GM23338 (cell line): ENCODE data around the gene CDC25B. TPM values are rescaled to one million over a fixed set of nuclear protein-coding genes. Genes with fewer than 3 reads are reported as not detected.

ENCODE experiments used
- ATAC-seq: fragments of 200-7000 bp; cut with Tn5 transposase; 3 replicates; pipeline ENCODE4 v1.9.1; 2020
- DNase-seq: peaks from one replicate; pipeline ENCODE4 v3.0.0-alpha.2; 2015; ENCODE audit warnings: low spot score
- H2AFZ ChIP-seq: fragments of 200-600 bp; sonication (generic); 2 replicates; pipeline ENCODE4 v1.8.0; 2016; ENCODE audit warnings: antibody characterized with exemption, mild to moderate bottlenecking, moderate library complexity
- H3F3A ChIP-seq: fragments of 200-600 bp; sonication (generic); replicated peaks from 2 replicates; pipeline ENCODE4 v1.8.0; 2017; ENCODE audit warnings: antibody characterized with exemption, mixed run types, low read depth
- H3K27ac ChIP-seq: fragments of 200-600 bp; sonication (generic); 2 replicates; pipeline ENCODE4 v1.6.1; 2016; ENCODE audit warnings: low read depth
- H3K27me3 ChIP-seq: fragments of 200-600 bp; sonication (generic); 2 replicates; pipeline ENCODE4 v1.8.0; 2016; ENCODE audit warnings: mild to moderate bottlenecking, mixed run types, moderate library complexity; ENCODE audit not compliant: insufficient read depth
- H3K36me3 ChIP-seq: fragments of 200-600 bp; sonication (generic); 2 replicates; pipeline ENCODE4 v1.8.0; 2016; ENCODE audit warnings: mild to moderate bottlenecking; ENCODE audit not compliant: insufficient read depth
- H3K4me1 ChIP-seq: fragments of 200-600 bp; sonication (generic); 2 replicates; pipeline ENCODE4 v1.8.0; 2016; ENCODE audit warnings: mild to moderate bottlenecking, moderate library complexity; ENCODE audit not compliant: insufficient read depth
- H3K4me2 ChIP-seq: fragments of 200-600 bp; sonication (generic); 2 replicates; pipeline ENCODE4 v1.7.1; 2017; ENCODE audit warnings: mixed run types
- H3K4me3 ChIP-seq: fragments of 200-600 bp; sonication (generic); 2 replicates; pipeline ENCODE4 v1.6.1; 2016; ENCODE audit warnings: mixed run types
- H3K79me2 ChIP-seq: fragments of 200-600 bp; sonication (generic); replicated peaks from 2 replicates; pipeline ENCODE4 v1.8.0; 2017; ENCODE audit warnings: mild to moderate bottlenecking; ENCODE audit not compliant: insufficient read depth
- H3K9me2 ChIP-seq: fragments of 200-600 bp; sonication (generic); 2 replicates; pipeline ENCODE4 v1.8.0; 2017; ENCODE audit not compliant: insufficient read depth
- H4K20me1 ChIP-seq: fragments of 200-600 bp; sonication (generic); replicated peaks from 2 replicates; pipeline ENCODE4 v1.8.0; 2017; ENCODE audit warnings: mild to moderate bottlenecking; ENCODE audit not compliant: insufficient read depth
- H3K27ac Mint-ChIP-seq: 2 replicates; pipeline ENCODE4 v1.8.0; 2020; ENCODE audit warnings: inconsistent platforms, mild to moderate bottlenecking, moderate library complexity, mixed read lengths
- H3K27me3 Mint-ChIP-seq: 3 replicates; pipeline ENCODE4 v1.8.0; 2022; ENCODE audit warnings: low read depth, mild to moderate bottlenecking, moderate library complexity, mixed read lengths, inconsistent platforms; ENCODE audit not compliant: insufficient read depth, poor library complexity
- H3K36me3 Mint-ChIP-seq: 3 replicates; pipeline ENCODE4 v1.8.0; 2021; ENCODE audit warnings: low read depth, mild to moderate bottlenecking, inconsistent platforms, moderate library complexity, mixed read lengths
- H3K4me1 Mint-ChIP-seq: 3 replicates; pipeline ENCODE4 v1.8.0; 2020; ENCODE audit warnings: mild to moderate bottlenecking, inconsistent platforms, mixed read lengths
- H3K4me3 Mint-ChIP-seq: 3 replicates; pipeline ENCODE4 v1.8.0; 2021; ENCODE audit warnings: moderate library complexity, mild to moderate bottlenecking, inconsistent platforms, mixed read lengths
- H3K9me3 Mint-ChIP-seq: 3 replicates; pipeline ENCODE4 v1.8.0; 2020; ENCODE audit warnings: moderate library complexity, mild to moderate bottlenecking, inconsistent platforms, mixed read lengths
- EZH2 ChIP-seq: fragments of 200-600 bp; sonication (generic); IDR thresholded peaks from one replicate; pipeline ENCODE4 v1.8.0; 2017; ENCODE audit warnings: antibody characterized with exemption, mild to moderate bottlenecking, low read depth; ENCODE audit not compliant: unreplicated experiment
- EZH2phosphoT487 ChIP-seq: fragments of 200-600 bp; sonication (generic); IDR thresholded peaks from one replicate; pipeline ENCODE4 v1.8.1; 2018; ENCODE audit warnings: antibody characterized with exemption; ENCODE audit not compliant: unreplicated experiment
- JUNB ChIP-seq: IDR thresholded peaks from one replicate; pipeline ENCODE4 v1.6.1; 2016; ENCODE audit warnings: antibody characterized with exemption; ENCODE audit not compliant: unreplicated experiment
- NANOG ChIP-seq: IDR thresholded peaks from 2 replicates; pipeline ENCODE4 v1.6.1; 2016; ENCODE audit warnings: antibody characterized with exemption, borderline replicate concordance
- POLR2AphosphoS5 ChIP-seq: IDR thresholded peaks from 2 replicates; pipeline ENCODE4 v1.6.1; 2016; ENCODE audit warnings: antibody characterized with exemption, low read depth
- STAT1 ChIP-seq: IDR thresholded peaks from one replicate; pipeline ENCODE4 v1.6.1; 2016; ENCODE audit warnings: antibody characterized with exemption; ENCODE audit not compliant: unreplicated experiment
- ZNF114 ChIP-seq: fragments of 250-450 bp; sonication (Bioruptor Pico); IDR thresholded peaks from 2 replicates; pipeline ENCODE4 v1.5.0; 2020; ENCODE audit warnings: mild to moderate bottlenecking, moderate library complexity
- ZNF331 ChIP-seq: fragments of 250-450 bp; sonication (Bioruptor Pico); IDR thresholded peaks from 2 replicates; pipeline ENCODE4 v1.5.0; 2020; ENCODE audit warnings: low read depth, mild to moderate bottlenecking, moderate library complexity
- long read RNA-seq: library from polyadenylated mRNA; unstranded; transcript quantifications from one replicate; pipeline ENCODE4 v2.0.0, GENCODE V29; 2020; ENCODE audit not compliant: unreplicated experiment
- polyA plus RNA-seq: library from polyadenylated mRNA; unstranded; fragments of >200 nt; fragmentation: Nextera tagmentation; extraction: Ambion mirVana; gene quantifications from 2 replicates; pipeline ENCODE4 v1.2.1, GENCODE V29; 2016
- total RNA-seq: library from RNA; depleted of rRNA; stranded (reverse); fragments of >200 nt; shearing (Covaris generic); gene quantifications from 2 replicates; pipeline ENCODE4 v1.2.3, GENCODE V29; 2014; rRNA removed
- TF ChIP-seq, protein P1 (sequence below), 2 experiments: fragments of 200-600 bp in 1 of 2; sonication (generic) in 1 of 2; conservative IDR thresholded peaks; 2 replicates each; pipeline versions ENCODE4 v1.5.1 to v1.6.1; 2016 to 2017; ENCODE audit warnings: antibody characterized with exemption in 2 of 2, low read depth in 2 of 2, mild to moderate bottlenecking in 2 of 2, moderate library complexity in 1 of 2
- TF ChIP-seq, protein P2 (sequence below): IDR thresholded peaks from one replicate; pipeline ENCODE4 v1.6.1; 2018; ENCODE audit warnings: antibody characterized with exemption; ENCODE audit not compliant: unreplicated experiment
- TF ChIP-seq, protein P3 (sequence below): fragments of 250-450 bp; sonication (Bioruptor Pico); IDR thresholded peaks from 2 replicates; pipeline ENCODE4 v1.5.0; 2020; ENCODE audit warnings: mild to moderate bottlenecking, moderate library complexity
- TF ChIP-seq, protein P4 (sequence below): IDR thresholded peaks from 2 replicates; pipeline ENCODE4 v1.6.1; 2016; ENCODE audit warnings: antibody characterized with exemption

The CDC25B gene
- total RNA-seq (19.9 and 33.0 TPM in 2 replicates), polyA plus RNA-seq (9.8 and 10.5 TPM in 2 replicates)
- long read RNA-seq, partial matches to known transcripts: 1 of 3 reads
- long read RNA-seq, other reads (novel, unspliced or antisense): 1 of 3 reads

DNA sequence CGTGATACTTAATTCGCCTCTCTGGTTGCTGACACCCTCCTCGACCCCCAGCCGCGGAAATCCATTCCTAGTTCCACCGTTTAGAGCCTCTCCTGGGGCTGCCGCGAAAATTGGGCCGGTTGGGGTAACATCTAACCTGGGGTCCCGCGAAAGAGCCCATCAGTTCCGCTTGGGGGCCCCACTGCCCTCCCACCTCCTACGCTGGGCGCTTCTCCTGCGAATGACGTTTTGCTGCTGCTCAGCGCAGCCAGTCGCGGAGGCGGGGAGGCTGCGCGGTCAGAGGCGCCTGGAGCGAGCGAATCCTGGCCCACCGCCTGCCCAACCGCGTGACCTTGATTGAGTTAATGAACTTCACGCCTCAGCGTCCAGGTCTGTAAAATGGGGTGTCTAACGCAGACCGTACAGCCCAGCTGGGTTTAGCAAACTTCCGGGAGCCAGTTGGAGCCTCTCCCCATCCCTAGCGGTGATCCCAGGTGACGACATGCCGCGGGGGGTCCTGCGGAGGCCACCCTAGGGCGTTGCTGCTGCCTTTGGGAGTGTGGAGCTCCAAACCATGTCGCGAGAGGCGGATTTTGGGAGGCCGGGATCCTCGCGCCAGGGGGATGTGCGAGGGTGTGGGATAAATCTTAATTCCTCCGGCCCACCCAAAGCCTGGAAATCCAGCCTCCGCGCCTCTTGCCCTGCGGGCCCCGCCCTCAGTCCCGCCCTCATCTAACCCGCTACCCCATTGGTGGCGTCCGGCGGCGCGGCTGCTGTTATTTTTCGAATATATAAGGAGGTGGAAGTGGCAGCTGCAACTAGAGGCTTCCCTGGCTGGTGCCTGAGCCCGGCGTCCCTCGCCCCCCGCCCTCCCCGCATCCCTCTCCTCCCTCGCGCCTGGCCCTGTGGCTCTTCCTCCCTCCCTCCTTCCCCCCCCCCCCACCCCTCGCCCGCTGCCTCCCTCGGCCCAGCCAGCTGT is at the start of gene CDC25B:
Gene CDC25B, plus strand, starts transcription at position 800 of the 958 bp plus-strand sequence. CDS start 222 bp downstream, outside the sequence.
- H3K36me3 ChIP-seq: no peaks in the 10 kb centered on the region
- DNase-seq (peak; percentile 96), ATAC-seq (peak; percentile 56)
- Mint-ChIP-seq H3K4me1 (peaks cover 41% of the 10 kb centered on the region), H3K4me3 (peak within 1 kb of the TSS; percentile 86), H3K9me3 (no peaks in the 10 kb centered on the region), H3K27ac (peak within 1 kb of the TSS; percentile 72), H3K27me3 (peaks cover 29% of the 10 kb centered on the region), H3K36me3 (peaks cover 7% of the 10 kb centered on the region; the same call in 2 of the 3 replicates)
- H3F3A ChIP-seq: peaks cover 17% of the 10 kb centered on the region; the same call in 1 of the 2 replicates
- H3K4me2 ChIP-seq: peak within 1 kb of the TSS; percentile 91
- H4K20me1 ChIP-seq: no peaks in the 10 kb centered on the region
- no peaks in the 10 kb centered on the region for H3K79me2 ChIP-seq
- H3K4me1 ChIP-seq: peaks cover 39% of the 10 kb centered on the region
- H3K27ac ChIP-seq: peak within 1 kb of the TSS; percentile 42; the same call in 1 of the 2 replicates
- peak within 1 kb of the TSS; percentile 68 for H3K4me3 ChIP-seq
- no peaks in the 10 kb centered on the region for H3K9me2 ChIP-seq
- H3K27me3 ChIP-seq: no peaks in the 10 kb centered on the region
- H2AFZ ChIP-seq: peak within 1 kb of the TSS; percentile 99
- TF ChIP-seq, protein P1, sequence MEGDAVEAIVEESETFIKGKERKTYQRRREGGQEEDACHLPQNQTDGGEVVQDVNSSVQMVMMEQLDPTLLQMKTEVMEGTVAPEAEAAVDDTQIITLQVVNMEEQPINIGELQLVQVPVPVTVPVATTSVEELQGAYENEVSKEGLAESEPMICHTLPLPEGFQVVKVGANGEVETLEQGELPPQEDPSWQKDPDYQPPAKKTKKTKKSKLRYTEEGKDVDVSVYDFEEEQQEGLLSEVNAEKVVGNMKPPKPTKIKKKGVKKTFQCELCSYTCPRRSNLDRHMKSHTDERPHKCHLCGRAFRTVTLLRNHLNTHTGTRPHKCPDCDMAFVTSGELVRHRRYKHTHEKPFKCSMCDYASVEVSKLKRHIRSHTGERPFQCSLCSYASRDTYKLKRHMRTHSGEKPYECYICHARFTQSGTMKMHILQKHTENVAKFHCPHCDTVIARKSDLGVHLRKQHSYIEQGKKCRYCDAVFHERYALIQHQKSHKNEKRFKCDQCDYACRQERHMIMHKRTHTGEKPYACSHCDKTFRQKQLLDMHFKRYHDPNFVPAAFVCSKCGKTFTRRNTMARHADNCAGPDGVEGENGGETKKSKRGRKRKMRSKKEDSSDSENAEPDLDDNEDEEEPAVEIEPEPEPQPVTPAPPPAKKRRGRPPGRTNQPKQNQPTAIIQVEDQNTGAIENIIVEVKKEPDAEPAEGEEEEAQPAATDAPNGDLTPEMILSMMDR (conservative IDR thresholded peaks at IDR 0.05; ENCODE audit: low read depth in 2 of 2): peak; percentile 15 to 46; a peak in 3 of 4 replicates
- TF ChIP-seq EZH2phosphoT487 (no peak), ZNF331 (CRISPR knock-in tag) (no peak), ZNF114 (CRISPR knock-in tag) (no peak), POLR2AphosphoS5 (peak; percentile 56), JUNB (no peak), STAT1 (no peak), NANOG (no peak), EZH2 (no peak)
- TF ChIP-seq, protein P2, sequence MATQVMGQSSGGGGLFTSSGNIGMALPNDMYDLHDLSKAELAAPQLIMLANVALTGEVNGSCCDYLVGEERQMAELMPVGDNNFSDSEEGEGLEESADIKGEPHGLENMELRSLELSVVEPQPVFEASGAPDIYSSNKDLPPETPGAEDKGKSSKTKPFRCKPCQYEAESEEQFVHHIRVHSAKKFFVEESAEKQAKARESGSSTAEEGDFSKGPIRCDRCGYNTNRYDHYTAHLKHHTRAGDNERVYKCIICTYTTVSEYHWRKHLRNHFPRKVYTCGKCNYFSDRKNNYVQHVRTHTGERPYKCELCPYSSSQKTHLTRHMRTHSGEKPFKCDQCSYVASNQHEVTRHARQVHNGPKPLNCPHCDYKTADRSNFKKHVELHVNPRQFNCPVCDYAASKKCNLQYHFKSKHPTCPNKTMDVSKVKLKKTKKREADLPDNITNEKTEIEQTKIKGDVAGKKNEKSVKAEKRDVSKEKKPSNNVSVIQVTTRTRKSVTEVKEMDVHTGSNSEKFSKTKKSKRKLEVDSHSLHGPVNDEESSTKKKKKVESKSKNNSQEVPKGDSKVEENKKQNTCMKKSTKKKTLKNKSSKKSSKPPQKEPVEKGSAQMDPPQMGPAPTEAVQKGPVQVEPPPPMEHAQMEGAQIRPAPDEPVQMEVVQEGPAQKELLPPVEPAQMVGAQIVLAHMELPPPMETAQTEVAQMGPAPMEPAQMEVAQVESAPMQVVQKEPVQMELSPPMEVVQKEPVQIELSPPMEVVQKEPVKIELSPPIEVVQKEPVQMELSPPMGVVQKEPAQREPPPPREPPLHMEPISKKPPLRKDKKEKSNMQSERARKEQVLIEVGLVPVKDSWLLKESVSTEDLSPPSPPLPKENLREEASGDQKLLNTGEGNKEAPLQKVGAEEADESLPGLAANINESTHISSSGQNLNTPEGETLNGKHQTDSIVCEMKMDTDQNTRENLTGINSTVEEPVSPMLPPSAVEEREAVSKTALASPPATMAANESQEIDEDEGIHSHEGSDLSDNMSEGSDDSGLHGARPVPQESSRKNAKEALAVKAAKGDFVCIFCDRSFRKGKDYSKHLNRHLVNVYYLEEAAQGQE: no peak
- TF ChIP-seq, protein P3, sequence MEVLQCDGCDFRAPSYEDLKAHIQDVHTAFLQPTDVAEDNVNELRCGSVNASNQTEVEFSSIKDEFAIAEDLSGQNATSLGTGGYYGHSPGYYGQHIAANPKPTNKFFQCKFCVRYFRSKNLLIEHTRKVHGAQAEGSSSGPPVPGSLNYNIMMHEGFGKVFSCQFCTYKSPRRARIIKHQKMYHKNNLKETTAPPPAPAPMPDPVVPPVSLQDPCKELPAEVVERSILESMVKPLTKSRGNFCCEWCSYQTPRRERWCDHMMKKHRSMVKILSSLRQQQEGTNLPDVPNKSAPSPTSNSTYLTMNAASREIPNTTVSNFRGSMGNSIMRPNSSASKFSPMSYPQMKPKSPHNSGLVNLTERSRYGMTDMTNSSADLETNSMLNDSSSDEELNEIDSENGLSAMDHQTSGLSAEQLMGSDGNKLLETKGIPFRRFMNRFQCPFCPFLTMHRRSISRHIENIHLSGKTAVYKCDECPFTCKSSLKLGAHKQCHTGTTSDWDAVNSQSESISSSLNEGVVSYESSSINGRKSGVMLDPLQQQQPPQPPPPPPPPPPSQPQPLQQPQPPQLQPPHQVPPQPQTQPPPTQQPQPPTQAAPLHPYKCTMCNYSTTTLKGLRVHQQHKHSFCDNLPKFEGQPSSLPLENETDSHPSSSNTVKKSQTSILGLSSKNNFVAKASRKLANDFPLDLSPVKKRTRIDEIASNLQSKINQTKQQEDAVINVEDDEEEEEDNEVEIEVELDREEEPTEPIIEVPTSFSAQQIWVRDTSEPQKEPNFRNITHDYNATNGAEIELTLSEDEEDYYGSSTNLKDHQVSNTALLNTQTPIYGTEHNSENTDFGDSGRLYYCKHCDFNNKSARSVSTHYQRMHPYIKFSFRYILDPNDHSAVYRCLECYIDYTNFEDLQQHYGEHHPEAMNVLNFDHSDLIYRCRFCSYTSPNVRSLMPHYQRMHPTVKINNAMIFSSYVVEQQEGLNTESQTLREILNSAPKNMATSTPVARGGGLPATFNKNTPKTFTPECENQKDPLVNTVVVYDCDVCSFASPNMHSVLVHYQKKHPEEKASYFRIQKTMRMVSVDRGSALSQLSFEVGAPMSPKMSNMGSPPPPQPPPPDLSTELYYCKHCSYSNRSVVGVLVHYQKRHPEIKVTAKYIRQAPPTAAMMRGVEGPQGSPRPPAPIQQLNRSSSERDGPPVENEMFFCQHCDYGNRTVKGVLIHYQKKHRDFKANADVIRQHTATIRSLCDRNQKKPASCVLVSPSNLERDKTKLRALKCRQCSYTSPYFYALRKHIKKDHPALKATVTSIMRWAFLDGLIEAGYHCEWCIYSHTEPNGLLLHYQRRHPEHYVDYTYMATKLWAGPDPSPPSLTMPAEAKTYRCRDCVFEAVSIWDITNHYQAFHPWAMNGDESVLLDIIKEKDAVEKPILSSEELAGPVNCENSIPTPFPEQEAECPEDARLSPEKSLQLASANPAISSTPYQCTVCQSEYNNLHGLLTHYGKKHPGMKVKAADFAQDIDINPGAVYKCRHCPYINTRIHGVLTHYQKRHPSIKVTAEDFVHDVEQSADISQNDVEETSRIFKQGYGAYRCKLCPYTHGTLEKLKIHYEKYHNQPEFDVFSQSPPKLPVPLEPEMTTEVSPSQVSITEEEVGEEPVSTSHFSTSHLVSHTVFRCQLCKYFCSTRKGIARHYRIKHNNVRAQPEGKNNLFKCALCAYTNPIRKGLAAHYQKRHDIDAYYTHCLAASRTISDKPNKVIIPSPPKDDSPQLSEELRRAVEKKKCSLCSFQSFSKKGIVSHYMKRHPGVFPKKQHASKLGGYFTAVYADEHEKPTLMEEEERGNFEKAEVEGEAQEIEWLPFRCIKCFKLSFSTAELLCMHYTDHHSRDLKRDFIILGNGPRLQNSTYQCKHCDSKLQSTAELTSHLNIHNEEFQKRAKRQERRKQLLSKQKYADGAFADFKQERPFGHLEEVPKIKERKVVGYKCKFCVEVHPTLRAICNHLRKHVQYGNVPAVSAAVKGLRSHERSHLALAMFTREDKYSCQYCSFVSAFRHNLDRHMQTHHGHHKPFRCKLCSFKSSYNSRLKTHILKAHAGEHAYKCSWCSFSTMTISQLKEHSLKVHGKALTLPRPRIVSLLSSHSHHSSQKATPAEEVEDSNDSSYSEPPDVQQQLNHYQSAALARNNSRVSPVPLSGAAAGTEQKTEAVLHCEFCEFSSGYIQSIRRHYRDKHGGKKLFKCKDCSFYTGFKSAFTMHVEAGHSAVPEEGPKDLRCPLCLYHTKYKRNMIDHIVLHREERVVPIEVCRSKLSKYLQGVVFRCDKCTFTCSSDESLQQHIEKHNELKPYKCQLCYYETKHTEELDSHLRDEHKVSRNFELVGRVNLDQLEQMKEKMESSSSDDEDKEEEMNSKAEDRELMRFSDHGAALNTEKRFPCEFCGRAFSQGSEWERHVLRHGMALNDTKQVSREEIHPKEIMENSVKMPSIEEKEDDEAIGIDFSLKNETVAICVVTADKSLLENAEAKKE (CRISPR knock-in tag): no peak
- TF ChIP-seq, protein P4, sequence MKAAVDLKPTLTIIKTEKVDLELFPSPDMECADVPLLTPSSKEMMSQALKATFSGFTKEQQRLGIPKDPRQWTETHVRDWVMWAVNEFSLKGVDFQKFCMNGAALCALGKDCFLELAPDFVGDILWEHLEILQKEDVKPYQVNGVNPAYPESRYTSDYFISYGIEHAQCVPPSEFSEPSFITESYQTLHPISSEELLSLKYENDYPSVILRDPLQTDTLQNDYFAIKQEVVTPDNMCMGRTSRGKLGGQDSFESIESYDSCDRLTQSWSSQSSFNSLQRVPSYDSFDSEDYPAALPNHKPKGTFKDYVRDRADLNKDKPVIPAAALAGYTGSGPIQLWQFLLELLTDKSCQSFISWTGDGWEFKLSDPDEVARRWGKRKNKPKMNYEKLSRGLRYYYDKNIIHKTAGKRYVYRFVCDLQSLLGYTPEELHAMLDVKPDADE: 0 out of 2 replicates have a peak, but pooled peaks have one; percentile 31
